NCI-H146 treated with DMSO at 0.1 percent for 48 hours (cell line): Measurements from ENCODE around the gene KCNQ1.

Source experiments
- DNase-seq: peaks from one replicate; lab custom pipeline; 2025; ENCODE audit not compliant: unreplicated experiment; lab: John Stamatoyannopoulos, UW

The KCNQ1 gene

DNA sequence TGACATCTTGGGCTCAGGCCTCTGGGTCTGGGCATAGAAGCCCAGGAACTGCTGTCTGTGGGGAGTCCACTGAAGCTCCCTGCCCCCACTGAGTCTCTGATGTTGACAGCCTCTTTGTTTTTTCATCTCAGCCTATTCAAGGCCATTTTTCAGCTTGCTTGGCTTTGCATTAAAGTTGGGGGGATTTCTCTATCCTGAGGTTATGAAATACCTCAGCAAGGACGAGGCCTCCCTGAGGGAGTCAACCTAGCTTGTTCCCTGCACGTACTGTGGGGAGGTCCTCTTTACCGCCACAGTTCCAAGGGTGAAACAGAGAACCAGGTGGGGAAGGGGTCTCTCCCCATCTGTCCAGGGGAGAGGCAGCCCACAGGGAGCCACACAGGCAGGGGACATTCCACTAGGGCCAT, 246.6 kb downstream of the KCNQ1 start:
- no peak for DNase-seq

DNA sequence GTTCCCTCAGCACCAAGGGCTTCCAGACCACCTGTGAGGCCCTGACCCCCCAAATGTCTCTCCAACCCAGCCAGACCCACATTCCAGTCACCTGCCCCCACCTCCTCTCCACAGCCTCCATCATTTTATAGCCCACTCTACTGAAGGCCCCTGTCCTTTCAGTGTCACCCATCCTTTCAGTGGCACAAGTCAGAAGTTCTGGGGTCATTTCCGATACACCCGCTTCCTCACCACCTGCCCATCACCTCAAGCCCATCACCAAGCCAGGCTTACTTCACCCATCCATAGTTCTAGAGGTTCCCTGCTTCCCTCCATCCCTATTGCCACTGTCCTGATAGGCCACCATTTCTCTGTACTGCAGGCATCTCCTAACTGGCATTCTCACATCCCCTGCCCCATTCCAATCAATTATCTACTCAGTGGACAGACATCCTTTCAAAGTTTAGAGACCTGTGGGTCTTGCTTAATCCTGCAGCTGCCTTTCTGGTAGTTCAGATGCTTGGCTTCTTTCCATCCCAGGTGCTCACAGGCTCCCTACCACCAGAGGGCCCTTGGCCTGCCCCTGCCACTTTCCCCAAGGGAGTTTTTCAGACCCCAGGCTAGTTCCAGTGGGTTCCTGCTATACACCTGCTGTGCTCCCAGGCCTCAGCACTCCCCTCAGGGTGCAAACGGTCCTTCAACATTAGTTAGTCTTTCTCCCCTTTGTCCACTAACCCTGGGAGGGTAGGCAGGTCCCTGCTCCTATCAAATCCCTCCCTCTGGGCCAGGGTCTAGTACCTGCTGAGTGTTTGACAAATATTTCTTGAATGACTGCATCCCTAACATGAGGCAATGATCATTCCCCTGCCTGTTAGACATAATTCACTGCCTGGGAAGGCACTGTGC, 247.4 kb downstream of the KCNQ1 start:
- peak; percentile 47 for DNase-seq

DNA sequence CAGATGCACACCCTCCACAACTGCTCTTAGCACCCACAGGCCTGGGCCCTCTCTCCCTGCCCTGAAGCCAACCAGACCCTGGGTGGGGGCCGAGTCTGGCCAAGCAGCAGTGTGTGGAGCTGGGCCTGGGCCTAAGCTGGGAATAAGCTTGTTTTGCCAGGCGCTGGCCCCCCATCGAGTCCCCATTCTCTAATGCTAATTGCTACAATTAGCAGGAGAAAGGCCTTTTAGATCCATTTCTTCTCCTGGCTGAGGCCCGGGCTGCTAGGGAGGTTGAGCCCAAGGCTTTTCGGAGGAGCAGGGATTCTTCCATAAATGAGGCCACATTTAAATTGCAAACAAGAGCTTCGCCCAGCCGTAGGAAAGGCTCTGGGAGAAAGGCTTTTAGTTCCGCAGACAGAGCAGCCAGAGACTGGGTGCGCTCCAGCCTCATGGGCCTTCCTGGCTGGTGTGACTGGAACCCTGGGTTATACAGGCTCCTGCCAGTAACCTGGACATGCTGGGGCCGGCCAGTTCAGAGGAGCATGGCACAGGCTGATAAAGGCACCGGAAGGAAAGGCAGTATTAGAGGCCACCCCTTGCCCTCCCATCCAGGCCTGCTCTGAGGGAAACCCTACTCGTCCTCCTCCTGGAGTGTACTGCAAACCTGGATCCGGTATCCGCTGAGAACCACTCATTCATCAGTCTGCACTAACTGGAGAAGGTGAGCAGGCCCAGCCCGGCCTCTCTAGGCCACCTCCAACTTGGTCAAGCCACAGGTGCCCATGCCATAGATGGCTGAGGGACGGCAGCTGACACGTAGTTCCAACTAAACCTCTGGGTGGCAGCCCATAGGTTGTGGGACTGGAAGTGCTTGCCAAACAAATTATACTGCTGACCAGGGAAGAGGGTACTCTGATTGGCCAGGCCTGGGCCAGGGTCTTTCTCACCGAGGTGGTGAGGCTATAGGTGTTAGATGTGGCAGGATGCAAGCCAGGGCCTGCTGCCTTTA, 248.8 kb downstream of the KCNQ1 start:
- DNase-seq = peak; percentile 66

GRCh38 chr11:2694495-2694894, 249.7 kb downstream of the KCNQ1 start:
- DNase-seq = no peak

GRCh38 chr11:2694995-2695939, 250.5 kb downstream of the KCNQ1 start:
- DNase-seq = no peak

DNA sequence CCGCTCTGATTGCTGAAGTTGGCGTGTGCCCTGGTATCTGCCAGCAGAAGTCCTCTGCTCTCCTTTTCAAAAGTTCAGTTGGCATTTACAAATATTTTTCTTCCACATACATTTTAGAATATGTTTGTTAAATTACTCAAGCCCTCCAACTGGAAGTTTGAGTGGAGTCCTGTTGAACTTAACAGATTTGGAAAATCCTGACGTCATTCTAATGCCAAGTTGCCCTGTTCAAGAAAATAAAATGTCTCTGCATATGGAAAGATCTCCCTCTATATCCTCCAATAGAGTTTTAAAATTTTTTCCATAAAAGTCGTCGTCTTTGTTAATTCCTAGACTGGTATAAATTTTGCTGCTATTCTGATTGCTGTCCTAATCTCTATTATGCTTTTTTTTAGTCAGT, 251.6 kb downstream of the KCNQ1 start:
- no peak for DNase-seq

DNA sequence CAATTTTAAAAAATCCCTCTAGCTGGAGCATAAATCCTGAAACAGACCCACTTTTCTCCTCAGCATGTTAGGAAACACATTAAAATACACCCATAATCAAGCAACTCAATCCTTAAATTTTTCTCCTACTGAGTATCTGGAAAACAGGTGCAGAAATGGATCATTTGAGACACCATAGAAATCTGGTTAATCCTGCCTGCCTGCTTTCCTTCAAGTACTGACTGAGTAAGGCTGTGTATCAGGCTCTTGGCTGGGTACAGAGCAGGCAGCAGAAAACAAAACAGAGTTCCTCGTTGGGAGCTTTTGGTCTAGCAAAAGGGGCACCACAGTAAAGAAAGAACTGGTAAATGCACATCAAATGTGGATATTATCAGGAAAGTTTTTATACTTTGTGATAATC, 253.1 kb downstream of the KCNQ1 start:
- DNase-seq = no peak

- no peak for DNase-seq
Observed at GRCh38 chr11:2698386-2699184, 253.8 kb downstream of the KCNQ1 start.

GRCh38 chr11:2699185-2699530, 254.3 kb downstream of the KCNQ1 start:
- DNase-seq = no peak

DNA sequence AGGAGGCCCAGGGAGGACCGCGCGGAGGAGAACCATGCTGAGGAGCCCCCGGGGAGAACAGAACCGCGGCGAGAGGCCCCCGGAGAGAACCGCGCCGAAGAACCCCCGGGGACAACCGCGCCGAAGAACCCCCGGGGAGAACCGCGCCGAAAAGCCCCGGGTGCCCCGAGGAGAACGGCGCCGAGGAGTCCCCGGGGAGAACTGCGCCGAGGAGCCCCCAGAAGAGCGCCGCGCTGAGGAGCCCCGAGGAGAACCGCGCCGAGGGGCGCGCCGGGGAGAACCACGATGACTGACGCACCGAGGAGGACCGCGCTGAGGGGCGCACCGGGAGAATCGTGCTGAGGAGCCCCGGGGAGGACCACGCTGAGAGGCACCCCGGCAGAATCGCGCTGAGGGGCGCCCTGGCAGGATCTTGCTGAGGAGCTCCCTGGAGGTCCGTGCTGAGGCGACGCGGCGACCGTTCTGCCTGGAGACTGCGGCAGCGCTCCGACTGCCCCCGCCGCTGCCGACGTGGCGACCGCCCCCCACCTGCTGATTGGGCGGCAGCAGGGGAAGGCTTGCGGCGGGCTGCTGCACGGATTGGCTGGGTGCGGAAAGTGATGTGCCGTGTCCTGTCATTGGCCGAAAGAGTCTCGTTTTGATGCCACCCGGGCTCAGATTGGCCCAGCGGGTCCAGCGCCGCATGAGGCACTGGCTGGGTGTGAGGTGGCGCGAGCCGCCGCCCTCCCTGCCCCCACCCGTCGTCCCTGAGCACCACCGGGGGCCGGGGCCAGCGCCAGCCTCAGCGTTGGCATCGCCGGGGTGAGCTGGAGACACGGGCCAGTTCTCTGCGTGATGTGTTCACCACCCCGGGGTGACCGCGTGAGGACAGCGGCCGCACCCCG, 255.0 kb downstream of the KCNQ1 start, which contains the start of gene KCNQ1OT1:
KCNQ1OT1 (minus strand) TSS at position 464 of the 884 bp plus-strand sequence.
- peak; percentile 88 for DNase-seq

GRCh38 chr11:2700415-2701211, 255.8 kb downstream of the KCNQ1 start:
- DNase-seq = peak; percentile 4

- no peak for DNase-seq
Observed at GRCh38 chr11:2701230-2701629, 256.4 kb downstream of the KCNQ1 start.

DNA sequence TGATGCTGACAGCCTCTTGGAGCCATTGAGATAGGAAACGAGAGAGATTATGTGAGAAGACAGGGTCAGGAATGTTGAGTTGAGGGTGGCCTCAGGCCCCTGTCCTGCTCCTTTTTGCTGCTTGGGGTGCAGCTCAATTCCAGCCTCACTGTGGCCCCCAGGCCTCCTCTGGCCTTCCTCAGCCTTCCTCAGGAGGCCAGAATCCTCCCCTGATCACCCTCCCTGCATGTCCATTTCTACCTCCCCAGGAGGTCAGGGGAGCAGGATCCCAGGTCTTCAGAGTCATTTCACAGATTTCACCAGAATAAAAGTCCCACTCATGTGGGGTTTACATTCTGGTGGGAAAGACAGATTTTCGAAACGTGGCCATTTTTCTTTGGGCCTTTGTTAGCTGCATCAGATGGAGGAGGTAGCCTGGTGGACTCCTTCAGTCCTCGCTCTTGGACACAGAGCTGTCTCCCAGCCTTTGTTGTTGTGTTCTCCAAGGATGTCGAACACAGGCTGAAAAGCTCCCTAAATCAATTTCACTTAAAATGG, 257.2 kb downstream of the KCNQ1 start:
- no peak for DNase-seq

- DNase-seq = no peak
Observed at GRCh38 chr11:2702771-2703362, 258.1 kb downstream of the KCNQ1 start.

GRCh38 chr11:2703363-2704141, 258.7 kb downstream of the KCNQ1 start:
- no peak for DNase-seq

- no peak for DNase-seq
Observed at GRCh38 chr11:2704356-2704755, 259.5 kb downstream of the KCNQ1 start.
